Keratinocyte (primary cell): ENCODE measurements around the gene METTL8. TPM values are rescaled to one million over a fixed set of nuclear protein-coding genes. Genes with fewer than 3 reads are reported as not detected.

Experiments
- DNase-seq: peaks from one replicate; pipeline ENCODE4 v3.0.0-alpha.2; 2011; ENCODE audit warnings: low read depth, missing footprints, low spot score
- FAIRE-seq: peaks from 2 replicates; lab custom pipeline; 2011; peaks lifted over from hg19 to GRCh38; lab: Jason Lieb, UNC
- H2AFZ ChIP-seq: 2 replicates; pipeline ENCODE4 v1.6.0; 2012; ENCODE audit warnings: low read length, control low read depth, inconsistent platforms; ENCODE audit not compliant: control insufficient read depth
- H3K27ac ChIP-seq: 2 replicates; pipeline ENCODE4 v1.5.1; 2011; ENCODE audit warnings: low read length; ENCODE audit not compliant: control insufficient read depth, insufficient read depth
- H3K27me3 ChIP-seq: 3 replicates; pipeline ENCODE4 v1.6.0; 2011; ENCODE audit warnings: low read length; ENCODE audit not compliant: control insufficient read depth, insufficient read depth; ENCODE audit errors: extremely low read depth
- H3K36me3 ChIP-seq, 2 experiments: 2 replicates in 1 of 2; 3 replicates in 1 of 2; pipeline ENCODE4 v1.5.1; 2011; ENCODE audit warnings: low read length in 2 of 2, mild to moderate bottlenecking in 1 of 2; ENCODE audit not compliant: control insufficient read depth in 2 of 2, insufficient read depth in 2 of 2; ENCODE audit errors: extremely low read depth in 1 of 2
- H3K4me1 ChIP-seq: 3 replicates; pipeline ENCODE4 v1.5.1; 2011; ENCODE audit warnings: low read length; ENCODE audit not compliant: control insufficient read depth, insufficient read depth; ENCODE audit errors: extremely low read depth
- H3K4me2 ChIP-seq: 3 replicates; pipeline ENCODE4 v1.6.0; 2011; ENCODE audit warnings: low read depth, low read length; ENCODE audit not compliant: control insufficient read depth, insufficient read depth; ENCODE audit errors: extremely low read depth
- H3K4me3 ChIP-seq, 3 experiments: fragments of 200-600 bp in 1 of 3; sonication (generic) in 1 of 3; 2 replicates in 2 of 3; 3 replicates in 1 of 3; pipeline ENCODE4 v1.5.1; 2011 to 2016; ENCODE audit warnings: low read length in 3 of 3, mild to moderate bottlenecking in 3 of 3, control low read depth in 2 of 3, inconsistent platforms in 1 of 3, low read depth in 1 of 3, mixed read lengths in 1 of 3, mixed run types in 1 of 3, moderate library complexity in 1 of 3; ENCODE audit not compliant: control insufficient read depth in 2 of 3, insufficient read depth in 2 of 3; ENCODE audit errors: extremely low read depth in 1 of 3
- H3K79me2 ChIP-seq: 2 replicates; pipeline ENCODE4 v1.6.0; 2012; ENCODE audit warnings: low read length; ENCODE audit not compliant: control insufficient read depth, insufficient read depth
- H3K9ac ChIP-seq: 3 replicates; pipeline ENCODE4 v1.6.0; 2011; ENCODE audit warnings: low read length; ENCODE audit not compliant: control insufficient read depth, insufficient read depth; ENCODE audit errors: extremely low read depth
- H3K9me1 ChIP-seq: 3 replicates; pipeline ENCODE4 v1.6.0; 2011; ENCODE audit warnings: low read length; ENCODE audit not compliant: control insufficient read depth, insufficient read depth; ENCODE audit errors: extremely low read depth
- H3K9me3 ChIP-seq: 2 replicates; pipeline ENCODE4 v1.5.1; 2012; ENCODE audit warnings: low read depth, low read length; ENCODE audit not compliant: control insufficient read depth
- H4K20me1 ChIP-seq: 3 replicates; pipeline ENCODE4 v1.6.0; 2011; ENCODE audit warnings: low read length; ENCODE audit not compliant: control insufficient read depth, insufficient read depth; ENCODE audit errors: extremely low read depth
- EZH2 ChIP-seq: IDR thresholded peaks from one replicate; pipeline ENCODE4 v1.6.1; 2012; ENCODE audit warnings: inconsistent platforms, mild to moderate bottlenecking, low read length, moderate library complexity
- dilution Hi-C: fragments of 300-500 bp; cut with MboI; formaldehyde crosslinking; loops from one replicate; pipeline ENCODE4 v1.7.0; 2020; ENCODE audit warnings: low sequenced_read_pairs; ENCODE audit not compliant: extremely low pct_ligation_motif_present
- polyA plus RNA-seq, 5 experiments: library from polyadenylated mRNA; depleted of rRNA in 3 of 5; stranded (reverse) in 3 of 5; stranded (forward) in 1 of 5; unstranded in 1 of 5; fragments of >200 nt; gene quantifications; 1 replicate in 1 of 5; 2 replicates in 3 of 5; 3 replicates in 1 of 5; pipeline versions ENCODE4 v1.2.1 to v1.2.3, GENCODE V29; 2011 to 2012; ENCODE audit warnings: missing spikeins in 2 of 5, low read depth in 1 of 5, low replicate concordance in 1 of 5
- TF ChIP-seq, protein P1 (sequence below), 3 experiments: IDR thresholded peaks in 1 of 3; conservative IDR thresholded peaks in 1 of 3; optimal IDR thresholded peaks in 1 of 3; 2 replicates in 2 of 3; 3 replicates in 1 of 3; pipeline versions ENCODE3 to v1.5.1; 2011; ENCODE audit warnings: low read length in 3 of 3, mild to moderate bottlenecking in 3 of 3, moderate library complexity in 2 of 3, control low read depth in 1 of 3, inconsistent platforms in 1 of 3; ENCODE audit not compliant: insufficient read depth in 2 of 3; ENCODE audit errors: extremely low read depth in 1 of 3

METTL8 gene
- polyA plus RNA-seq, 1 donor (not counting 4 experiments of a cell fraction or from before 2014, with no cell fraction given) = 81.2 TPM

DNA sequence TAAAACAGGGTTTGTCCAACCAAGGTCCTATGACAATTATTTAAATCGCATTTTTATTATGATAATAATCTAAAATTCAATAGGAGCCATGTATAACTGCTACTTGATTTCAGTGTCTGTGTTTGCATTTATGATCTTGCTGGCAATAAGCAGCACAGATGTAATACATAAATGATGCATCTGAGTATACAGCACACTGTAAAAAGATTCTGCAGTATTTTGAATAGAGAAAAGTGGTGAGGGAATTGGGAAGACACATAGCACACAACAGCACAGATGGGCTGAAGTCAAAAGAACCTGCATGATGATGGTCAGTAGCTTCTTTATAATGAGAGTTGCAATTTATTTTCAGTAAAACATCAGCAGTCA, 26.1 kb downstream of the METTL8 start:
- H3K36me3 ChIP-seq = peaks cover 2 to 6% of the 10 kb centered on the region in 2 experiments
- no peaks in the 10 kb centered on the region for H3K27me3 ChIP-seq
- H3K79me2 ChIP-seq = peaks cover 69% of the 10 kb centered on the region
- H2AFZ ChIP-seq = no peak overlapping the region
- H3K4me3 ChIP-seq = no peak overlapping the region
- peaks cover under 1% of the 10 kb centered on the region for H3K9me3 ChIP-seq
- no peak for FAIRE-seq
- no peak for TF ChIP-seq EZH2
- TF ChIP-seq, protein P1, sequence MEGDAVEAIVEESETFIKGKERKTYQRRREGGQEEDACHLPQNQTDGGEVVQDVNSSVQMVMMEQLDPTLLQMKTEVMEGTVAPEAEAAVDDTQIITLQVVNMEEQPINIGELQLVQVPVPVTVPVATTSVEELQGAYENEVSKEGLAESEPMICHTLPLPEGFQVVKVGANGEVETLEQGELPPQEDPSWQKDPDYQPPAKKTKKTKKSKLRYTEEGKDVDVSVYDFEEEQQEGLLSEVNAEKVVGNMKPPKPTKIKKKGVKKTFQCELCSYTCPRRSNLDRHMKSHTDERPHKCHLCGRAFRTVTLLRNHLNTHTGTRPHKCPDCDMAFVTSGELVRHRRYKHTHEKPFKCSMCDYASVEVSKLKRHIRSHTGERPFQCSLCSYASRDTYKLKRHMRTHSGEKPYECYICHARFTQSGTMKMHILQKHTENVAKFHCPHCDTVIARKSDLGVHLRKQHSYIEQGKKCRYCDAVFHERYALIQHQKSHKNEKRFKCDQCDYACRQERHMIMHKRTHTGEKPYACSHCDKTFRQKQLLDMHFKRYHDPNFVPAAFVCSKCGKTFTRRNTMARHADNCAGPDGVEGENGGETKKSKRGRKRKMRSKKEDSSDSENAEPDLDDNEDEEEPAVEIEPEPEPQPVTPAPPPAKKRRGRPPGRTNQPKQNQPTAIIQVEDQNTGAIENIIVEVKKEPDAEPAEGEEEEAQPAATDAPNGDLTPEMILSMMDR (optimal IDR thresholded peaks at IDR 0.05 in 1 of 3, IDR thresholded peaks at IDR 0.05 in 1 of 3, conservative IDR thresholded peaks at IDR 0.05 in 1 of 3; ENCODE audit: extremely low read depth in 1 of 3, insufficient read depth in 2 of 3, low read length in 3 of 3) = no peak
- DNase-seq = no peak
- no peaks in the 10 kb centered on the region for H3K9me1 ChIP-seq
- dilution Hi-C loops = no loop called here
- no peak overlapping the region for H3K9ac ChIP-seq
- H4K20me1 ChIP-seq = no peaks in the 10 kb centered on the region
- H3K27ac ChIP-seq = no peak overlapping the region
- H3K4me1 ChIP-seq = peaks cover 54% of the 10 kb centered on the region
- H3K4me2 ChIP-seq = no peak overlapping the region

DNA sequence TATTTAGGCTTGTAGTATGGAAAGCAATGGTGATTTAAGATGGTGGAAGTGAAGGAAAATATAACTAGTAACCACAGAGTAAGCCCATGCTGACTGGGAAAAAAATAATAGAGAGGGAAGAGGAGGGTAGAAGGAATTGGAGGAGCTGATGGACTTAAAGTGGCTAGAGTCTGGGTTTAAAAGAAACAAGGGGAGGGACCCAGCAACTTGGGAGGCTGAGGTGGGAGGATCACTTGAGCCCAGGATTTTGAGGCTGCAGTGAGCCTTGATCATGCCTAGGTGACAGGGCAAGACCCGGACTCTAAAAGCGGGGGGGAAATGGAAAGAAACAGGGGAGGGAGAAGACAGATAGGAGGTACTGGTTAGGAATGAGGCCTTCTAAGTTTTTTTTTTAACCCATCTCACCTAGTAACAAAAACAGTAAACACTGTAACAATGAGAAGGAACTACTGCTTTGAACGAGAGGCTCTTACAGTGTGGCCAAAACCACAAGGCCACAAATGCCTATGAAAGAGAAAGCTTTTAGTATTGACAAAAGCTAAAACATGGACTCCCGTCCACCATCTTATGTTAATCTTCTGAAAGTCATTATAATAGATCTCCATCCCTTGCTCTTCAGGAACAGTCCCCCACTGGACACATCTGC, 26.6 kb downstream of the METTL8 start:
- no peak for FAIRE-seq
- no peak overlapping the region for H3K4me3 ChIP-seq
- H4K20me1 ChIP-seq = no peaks in the 10 kb centered on the region
- no peaks in the 10 kb centered on the region for H3K27me3 ChIP-seq
- no peak for DNase-seq
- H3K9ac ChIP-seq = no peak overlapping the region
- H3K4me1 ChIP-seq = peaks cover 52% of the 10 kb centered on the region
- peaks cover 69% of the 10 kb centered on the region for H3K79me2 ChIP-seq
- no peak overlapping the region for H2AFZ ChIP-seq
- dilution Hi-C loops = no loop called here
- H3K4me2 ChIP-seq = no peak overlapping the region
- H3K27ac ChIP-seq = no peak overlapping the region
- TF ChIP-seq EZH2 = no peak
- TF ChIP-seq, protein P1 (optimal IDR thresholded peaks at IDR 0.05 in 1 of 3, IDR thresholded peaks at IDR 0.05 in 1 of 3, conservative IDR thresholded peaks at IDR 0.05 in 1 of 3; ENCODE audit: extremely low read depth in 1 of 3, insufficient read depth in 2 of 3, low read length in 3 of 3) = no peak
- H3K36me3 ChIP-seq = peaks cover 2 to 9% of the 10 kb centered on the region in 2 experiments
- H3K9me3 ChIP-seq = peaks cover 3% of the 10 kb centered on the region
- H3K9me1 ChIP-seq = no peaks in the 10 kb centered on the region
